Activated T-helper 1 cell treated with Interleukin-2 at 50 U/mL for 16 hours (primary cell): ENCODE measurements around the gene MAGEL2.
"Not testable (repeated sequence)": the region's sequence is repeated elsewhere in the genome, so short reads cannot be mapped to it uniquely, and the experiment has no call there.

Experiments
- DNase-seq: peaks from one replicate; pipeline ENCODE4 v3.0.0-alpha.2; 2020; ENCODE audit warnings: low read depth

The MAGEL2 gene

DNA sequence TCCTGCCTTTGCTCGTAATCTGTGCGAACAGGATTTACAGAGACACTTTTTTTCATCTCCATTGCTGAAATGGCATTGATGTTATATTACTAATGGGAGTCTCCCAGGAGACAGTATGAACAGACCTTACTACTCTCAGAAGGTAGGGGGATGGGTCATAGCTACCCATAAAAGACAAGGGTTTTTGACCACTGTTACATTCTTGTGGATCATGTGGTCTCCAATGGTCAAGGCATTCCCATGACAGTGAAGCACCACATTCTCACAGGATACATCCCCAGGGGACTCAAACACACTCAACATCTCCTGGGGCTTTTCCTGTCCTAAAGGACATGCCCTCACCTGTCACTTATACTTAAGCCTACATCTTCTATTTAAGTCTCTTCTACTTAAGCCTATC, 41.4 kb downstream of the MAGEL2 start:
- DNase-seq, result no peak

GRCh38 chr15:23602124-23602523, 45.5 kb downstream of the MAGEL2 start:
- no peak for DNase-seq

DNA sequence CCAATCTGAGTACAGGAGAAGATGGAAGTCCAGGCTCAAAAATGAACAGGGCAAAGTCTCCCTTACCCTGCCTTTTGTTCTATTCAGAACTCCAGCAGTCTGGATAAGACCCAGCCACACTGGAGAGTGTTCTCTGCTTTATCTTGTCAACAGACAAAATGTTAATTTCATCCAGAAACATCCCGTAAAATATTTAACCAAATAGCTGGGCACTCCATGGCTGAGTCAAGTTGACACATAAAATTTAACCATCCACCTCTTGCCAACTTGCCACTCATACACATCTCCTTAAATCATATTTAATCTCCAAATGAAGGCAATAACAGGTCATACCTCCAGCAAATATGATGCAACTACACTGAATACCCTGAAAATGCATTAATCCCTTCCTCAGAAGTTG, 48.6 kb downstream of the MAGEL2 start:
- no peak for DNase-seq

DNA sequence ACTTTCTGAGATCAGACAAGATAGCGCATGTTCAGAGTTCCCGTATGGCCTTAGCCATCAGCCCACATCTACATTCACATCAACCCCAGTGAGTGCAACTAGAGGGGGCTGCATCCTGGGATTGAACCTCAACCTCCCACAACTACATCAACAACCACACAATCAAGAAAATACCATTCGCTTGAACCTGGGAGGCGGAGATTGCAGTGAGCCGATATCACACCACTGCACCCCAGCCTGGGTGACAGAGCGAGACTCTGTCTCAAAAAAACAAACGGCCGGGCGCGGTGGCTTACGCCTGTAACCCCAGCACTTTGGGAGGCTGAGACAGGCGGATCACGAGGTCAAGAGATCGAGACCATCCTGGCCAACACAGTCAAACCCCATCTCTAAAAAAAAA, 50.4 kb downstream of the MAGEL2 start:
- not testable (repeated sequence) for DNase-seq

- no peak for DNase-seq
These were observed 50.9 kb downstream of the MAGEL2 start for GRCh38 chr15:23596736-23597135.

GRCh38 chr15:23595368-23595767, 52.3 kb downstream of the MAGEL2 start:
- DNase-seq, result no peak

DNA sequence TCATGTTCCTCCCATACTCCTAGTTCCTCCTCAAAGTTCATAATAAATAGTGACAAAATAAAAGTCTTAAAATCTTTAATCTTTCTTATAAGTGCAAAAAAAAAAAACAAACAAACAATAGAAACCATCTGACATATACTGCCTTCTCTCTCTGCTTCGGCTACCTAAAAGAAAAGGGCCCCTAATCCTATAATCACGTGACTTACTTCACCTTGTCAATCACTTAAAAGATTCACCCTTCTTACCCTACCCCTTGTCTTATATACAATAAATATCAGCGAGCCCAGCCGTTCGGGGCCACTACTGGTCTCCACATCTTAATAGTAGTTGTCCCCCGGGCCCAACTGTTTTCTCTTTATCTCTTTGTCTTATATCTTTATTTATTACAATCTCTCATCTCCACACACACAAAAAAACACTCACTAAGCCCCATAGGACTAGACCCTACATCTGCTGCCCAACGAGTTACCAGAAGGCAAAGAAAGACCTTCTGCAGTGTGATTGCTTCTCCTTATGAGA, 53.4 kb downstream of the MAGEL2 start:
- no peak for DNase-seq
